Retina (tissue), 1 donor: Measurements from ENCODE around the gene PSMC3.

Source experiments
- DNase-seq: peaks from one replicate; pipeline ENCODE4 v3.0.0-alpha.2; 2016

PSMC3 gene

DNA sequence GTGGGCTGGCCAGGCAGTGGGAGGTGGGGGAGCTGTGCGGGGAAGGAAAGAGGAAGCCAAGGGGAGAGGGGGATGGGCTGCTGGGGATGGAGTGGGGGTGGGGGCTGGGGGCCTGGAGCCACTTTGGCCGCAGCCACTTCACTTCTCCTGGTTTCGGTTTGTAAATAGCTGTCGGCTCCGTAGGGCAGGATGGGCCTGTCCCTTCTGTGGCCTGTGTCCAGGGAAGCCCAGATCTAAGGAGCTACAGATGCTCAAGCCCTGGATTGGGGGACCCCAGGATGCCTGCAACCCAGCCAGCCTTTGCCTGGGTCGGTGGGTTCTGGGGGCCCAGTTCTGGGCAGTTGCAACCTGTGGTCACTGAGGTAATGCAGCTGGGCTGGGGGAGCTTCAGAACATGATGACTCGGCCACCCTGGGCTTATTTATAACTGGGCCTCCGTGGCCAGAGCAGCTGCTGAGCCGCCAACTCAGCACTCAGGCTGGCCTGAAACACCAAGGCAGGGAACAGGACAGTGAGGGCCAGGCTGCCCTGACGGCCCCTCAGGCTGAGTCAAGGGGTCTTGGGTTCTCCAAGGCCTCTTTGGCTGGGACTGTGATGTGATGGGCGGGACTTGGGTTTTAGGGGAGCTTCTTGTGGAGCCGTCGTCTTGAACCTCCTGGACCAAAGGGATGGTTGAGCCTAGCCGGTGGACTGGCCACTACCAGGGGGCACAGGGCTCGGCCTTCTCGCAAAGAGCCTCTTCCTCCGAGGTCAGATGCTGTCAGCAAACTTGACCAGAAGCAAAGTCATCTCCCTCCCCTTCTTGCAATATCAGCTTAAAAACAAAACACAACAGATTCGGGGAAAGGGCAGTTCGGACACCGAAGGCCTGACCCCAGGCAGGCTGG lies 32.8 kb downstream of the PSMC3 start:
- DNase-seq: no peak

- DNase-seq: no peak
Observed at GRCh38 chr11:47392546-47393162, 33.6 kb downstream of the PSMC3 start.

DNA sequence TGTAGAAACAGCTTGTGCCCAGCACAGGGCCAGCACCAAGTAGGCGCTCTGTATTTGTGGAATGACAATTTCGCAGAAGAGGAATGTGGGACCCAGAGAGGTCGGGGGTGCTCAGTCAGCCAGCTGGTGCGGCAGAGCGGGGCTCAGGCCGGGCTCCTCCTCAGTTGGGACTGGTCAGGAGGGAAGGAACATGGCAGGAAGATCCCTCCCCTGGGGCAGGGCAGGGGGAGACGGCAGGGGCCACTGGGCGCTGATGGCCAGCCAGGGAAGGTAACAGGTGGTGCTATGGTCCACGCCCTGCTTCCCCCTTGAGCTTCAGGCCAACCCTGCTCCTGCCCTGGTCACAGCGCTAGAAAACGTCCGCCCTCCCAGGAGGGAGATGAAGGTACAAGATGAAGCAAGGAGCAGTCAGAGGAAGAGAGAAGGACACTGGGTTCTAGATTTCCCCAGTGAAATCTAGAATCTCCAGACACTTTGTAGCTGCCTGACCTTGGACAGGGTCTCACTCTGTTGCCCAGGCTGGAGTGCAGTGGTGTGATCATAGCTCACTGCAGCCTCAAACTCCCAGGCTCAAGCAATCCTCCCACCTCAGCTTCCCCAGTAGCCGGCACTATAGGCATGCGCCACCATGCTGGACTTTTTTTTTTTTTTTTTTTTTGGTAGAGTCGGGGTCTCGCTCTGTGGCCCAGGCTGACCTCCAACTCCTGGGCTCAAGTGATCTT lies 34.4 kb downstream of the PSMC3 start:
- DNase-seq: no peak

DNA sequence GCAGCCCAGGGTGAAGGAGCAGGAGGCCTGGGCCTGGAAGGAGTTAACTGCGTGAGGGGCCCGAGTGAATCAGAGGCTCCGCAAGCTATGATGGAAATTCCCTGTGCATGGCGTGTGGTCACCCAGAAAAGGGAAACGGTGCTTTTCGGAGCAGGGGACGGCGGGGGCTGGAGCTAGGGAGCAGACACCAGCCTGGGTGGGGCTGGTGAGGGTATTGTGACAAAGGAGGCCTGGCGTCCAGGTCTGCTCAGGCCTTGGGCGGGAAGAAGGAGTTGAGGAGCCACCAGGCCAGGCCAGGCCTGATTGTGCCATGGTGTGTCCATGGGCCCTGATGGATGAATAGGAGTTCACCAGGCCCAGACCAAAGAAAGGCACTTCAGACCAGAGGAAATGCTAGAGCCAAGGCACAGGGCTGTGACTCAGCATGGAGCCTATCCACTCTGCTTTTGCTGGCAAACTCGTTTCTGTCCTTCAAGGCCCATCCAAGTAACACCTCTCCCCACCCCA lies 35.1 kb downstream of the PSMC3 start:
- no peak for DNase-seq

GRCh38 chr11:47390422-47390760 lies 35.8 kb downstream of the PSMC3 start:
- no peak for DNase-seq

DNA sequence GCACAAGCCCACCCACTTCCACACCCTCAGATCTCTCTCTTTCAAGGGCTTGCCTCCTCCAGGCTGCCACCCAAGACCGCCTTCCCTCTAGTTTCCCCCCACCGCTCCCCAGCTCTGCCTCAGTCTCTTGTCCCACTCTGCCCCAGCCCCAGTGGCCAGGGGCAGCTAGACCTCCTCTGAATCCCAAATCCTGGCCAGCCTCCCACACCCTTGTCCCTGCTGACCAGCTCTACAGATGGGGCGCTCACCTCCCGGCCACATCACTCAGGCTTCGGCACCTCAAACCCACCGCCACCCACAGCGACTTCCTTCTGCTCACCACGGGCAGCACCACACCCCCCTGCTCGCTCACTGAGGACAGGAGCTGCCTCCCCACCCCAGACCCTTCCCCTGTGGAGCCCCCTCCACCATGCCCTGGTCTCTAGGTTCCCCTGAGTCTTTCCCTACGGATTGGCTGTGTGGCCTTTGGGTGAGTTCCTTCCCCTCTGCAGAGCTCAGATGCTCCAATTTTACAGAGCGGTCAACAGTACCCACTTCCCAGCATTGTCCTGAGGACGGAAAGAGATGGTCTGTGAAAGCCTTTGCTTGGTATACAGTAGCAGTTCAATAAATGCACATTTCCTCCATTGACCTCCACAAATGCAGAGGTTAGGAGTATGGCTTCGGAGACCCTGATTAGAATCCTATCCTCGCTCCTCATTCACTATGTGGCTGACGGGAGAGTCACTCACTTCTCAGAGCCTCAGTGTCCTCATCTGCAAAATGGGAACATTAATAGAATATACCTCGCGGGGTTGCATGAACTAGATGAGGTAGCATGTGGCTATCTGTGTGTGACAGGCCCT lies 36.4 kb downstream of the PSMC3 start:
- DNase-seq: no peak

DNA sequence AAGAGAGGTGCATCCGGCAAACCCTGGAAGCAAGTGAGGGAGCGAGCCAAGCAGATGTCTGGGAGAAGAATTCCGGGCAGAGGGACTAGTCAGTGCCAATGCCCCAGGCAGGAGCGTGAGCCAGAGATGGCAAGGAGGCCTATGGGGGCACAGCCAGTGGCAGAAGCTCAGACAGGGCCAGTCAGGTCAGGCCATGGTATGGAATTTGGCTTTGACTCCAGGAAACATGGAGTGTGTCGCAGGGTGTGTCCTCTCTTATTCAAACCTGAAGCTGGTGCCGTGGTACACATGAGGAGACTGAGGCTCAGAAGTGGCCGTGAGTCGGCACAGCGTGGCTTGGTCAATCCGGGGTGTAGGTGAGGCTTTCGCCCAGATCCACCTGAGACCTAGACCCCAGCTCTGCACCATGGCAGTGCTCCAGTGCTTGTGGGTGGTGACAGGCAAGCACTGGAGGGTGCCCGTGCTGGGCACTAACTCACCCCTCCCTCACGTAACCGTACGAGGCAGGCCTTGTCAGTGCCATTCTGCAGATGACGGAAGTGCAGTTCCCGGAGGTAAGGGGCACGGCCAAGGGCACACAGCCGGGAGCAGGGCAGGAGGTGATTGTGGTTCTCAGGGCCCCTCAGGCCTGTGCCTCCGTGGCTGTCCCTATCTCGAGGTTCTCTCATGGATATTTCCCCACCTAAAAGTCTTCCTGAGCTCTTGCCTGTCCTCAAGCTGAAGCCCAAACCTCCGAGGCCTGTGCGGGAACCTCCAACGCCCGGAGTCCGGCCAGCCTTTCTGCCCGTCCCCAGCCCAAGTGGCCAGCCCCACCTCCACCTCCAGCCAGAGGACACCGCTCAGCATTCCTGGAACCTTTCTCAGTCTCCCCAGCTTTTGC lies 37.3 kb downstream of the PSMC3 start:
- no peak for DNase-seq

- no peak for DNase-seq
Observed at GRCh38 chr11:47387944-47388696, 38.1 kb downstream of the PSMC3 start.

GRCh38 chr11:47384498-47384897 lies 41.7 kb downstream of the PSMC3 start:
- no peak for DNase-seq

- no peak for DNase-seq
Observed at GRCh38 chr11:47383071-47383470, 43.2 kb downstream of the PSMC3 start.

DNA sequence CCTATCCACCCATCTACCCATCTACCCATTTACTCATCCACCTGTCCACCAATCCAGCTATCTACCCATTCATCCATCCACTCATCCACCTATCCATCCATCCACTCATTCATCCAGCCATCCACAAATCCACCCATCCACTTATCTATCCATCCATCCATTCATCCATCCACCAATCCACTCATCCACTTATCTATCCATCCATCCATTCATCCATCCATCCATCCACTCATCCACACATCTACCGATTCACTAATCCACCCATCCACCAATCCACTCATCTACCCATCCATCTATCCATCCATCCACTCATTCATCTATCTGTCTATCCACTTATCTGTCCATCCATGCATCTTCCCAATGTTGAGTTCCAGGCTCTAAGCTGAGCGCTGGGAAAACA lies 46.2 kb downstream of the PSMC3 start:
- DNase-seq: no peak

GRCh38 chr11:47379317-47379716 lies 46.9 kb downstream of the PSMC3 start:
- DNase-seq: no peak

DNA sequence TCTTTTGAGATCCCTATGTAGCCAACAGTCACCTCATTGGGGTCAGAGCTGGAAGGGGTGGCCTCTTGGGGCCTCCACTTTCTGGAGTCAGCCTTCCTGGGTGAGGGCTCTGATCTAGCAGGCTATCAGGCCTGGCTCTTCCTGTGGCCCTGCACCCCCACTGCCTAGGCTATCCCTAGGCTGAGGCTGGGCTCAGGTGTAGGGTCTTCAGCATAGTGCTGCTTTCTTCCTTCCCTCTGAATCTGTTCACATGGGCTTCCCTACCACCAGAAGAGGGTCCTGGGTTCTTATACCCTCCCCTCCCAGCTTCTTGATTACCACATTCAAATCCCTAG lies 47.4 kb downstream of the PSMC3 start:
- DNase-seq: no peak

DNA sequence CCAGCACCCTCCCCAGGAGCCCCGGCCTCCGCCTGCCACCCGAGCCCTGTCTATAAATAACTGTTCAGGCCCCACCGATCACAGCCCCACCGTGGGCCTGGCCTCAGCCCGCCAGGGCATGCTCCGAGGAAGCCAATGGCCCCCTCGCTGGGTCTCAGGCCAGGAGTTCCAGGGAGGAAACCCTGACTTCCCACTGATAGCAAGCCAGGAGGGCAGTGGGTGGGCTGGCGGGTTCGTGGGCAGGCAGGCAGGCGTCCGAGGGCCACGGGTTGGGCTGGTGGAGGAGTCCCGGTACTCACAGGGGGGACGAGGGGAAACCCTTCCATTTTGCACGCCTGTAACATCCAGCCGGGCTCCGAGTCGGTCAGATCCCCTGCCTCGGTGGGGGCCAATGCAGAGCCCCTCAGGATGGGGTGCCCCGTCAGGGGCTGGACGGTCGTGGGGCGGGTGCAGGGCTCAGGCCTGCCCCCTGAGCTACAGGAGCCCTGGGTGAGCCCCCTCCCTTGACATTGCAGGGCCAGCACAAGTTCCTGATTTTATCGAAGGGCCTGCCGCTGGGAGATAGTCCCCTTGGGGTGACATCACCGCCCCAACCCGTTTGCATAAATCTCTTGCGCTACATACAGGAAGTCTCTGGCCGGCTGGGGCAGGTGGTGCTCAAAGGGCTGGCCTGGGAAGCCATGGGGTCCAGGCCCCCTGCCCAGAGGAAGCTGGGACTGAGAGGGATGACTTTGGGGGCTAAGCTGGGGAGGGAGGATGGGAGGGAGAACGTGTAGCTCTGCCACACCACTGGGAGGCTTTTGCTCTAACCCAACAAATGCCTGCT lies 48.0 kb downstream of the PSMC3 start, which contains the start of gene SPI1:
SPI1 (minus strand) TSS at position 538 of the 826 bp plus-strand sequence; CDS start at position 344, 194 bp downstream.
- no peak for DNase-seq

DNA sequence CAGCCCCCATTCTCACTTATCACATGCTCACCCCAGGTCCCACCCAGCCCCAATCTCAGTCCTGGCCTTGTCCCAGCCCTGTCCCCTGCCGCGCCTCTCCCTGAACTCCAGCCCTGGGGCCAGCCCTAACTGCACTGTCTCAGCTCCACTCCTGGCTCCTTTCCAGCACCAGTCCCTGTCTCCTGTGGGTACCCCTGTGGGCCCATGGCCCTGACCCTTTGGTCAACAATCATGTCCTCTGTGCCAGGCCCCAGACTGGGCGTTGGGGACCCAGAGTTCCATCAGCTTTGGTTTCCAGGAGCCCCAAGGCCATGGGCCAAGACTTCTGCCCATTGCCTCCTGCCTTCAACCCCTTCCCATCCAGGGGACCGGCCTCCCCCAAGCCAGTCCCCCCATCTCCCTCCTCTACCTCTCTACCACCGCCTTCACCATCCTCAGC lies 48.6 kb downstream of the PSMC3 start:
- no peak for DNase-seq

- DNase-seq: no peak
Observed at GRCh38 chr11:47376525-47377371, 49.5 kb downstream of the PSMC3 start.

DNA sequence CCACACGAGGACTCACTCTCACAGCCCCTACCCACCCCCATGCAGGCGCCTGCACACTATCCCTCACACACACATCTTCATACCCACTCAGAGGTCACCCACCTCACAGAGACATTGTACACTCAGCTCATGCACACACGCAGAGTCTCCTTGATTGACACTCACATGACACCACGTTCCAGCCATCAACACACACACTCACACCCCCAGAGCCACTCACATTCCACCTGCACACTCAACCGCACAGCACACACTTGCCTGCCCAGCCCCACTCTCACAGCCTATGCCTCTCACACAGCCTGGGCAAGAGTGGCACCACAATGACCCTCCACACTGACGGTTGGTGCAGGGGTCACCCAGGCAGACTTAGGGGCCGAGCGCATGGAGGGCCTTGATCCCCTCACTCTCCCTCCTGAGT lies 50.1 kb downstream of the PSMC3 start:
- no peak for DNase-seq

- peak; percentile 1 for DNase-seq
Observed at GRCh38 chr11:47375546-47376085, 50.6 kb downstream of the PSMC3 start.

DNA sequence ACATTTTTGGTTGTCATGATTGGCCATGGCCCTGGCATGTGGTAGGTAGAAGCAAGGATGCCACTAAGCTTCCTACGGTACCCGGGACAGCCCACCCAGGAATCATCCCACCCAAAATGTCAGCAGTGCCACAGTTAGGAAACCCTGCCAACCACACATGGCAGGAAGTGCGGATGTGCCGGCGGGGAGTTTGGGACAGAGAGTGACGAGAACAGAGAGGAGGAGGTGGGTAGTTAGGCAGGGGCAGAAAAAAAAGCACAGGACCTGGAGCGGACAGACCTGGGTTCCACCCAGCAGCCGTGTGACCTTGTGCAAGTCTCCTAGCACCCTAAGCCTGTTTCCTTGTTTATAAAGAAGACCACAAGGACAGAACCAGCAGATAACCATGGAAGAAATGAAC lies 51.2 kb downstream of the PSMC3 start:
- DNase-seq: no peak
